ENCODE data around the gene SCYGR4.

SCYGR4 gene

DNA sequence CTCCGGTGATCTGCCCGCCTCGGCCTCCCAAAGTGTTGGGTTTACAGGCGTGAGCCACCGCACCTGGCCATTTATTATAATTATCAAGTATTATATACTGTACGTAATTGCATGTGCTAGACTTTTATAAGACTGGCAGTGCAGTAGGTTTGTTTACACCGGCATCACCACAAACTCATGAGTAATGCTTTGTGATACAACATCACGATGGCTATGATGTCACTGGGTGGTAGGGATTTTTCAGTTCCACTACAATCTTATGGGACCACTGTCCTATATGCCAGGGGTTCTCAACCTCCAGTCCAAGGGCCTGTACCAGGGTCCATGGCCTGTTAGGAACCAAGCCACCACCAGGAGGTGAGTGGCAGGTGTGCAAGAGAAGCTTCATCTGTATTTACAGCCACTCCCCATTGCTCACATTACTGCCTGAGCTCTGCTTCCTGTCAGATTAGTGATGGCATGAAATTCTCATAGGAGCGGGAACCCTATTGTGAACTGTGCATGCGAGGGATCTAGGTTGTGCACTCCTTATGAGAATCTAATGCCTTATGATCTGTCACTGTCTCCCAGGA, 9.4 kb downstream of the SCYGR4 start:
- H3K4me3 ChIP-seq (replicated peaks; ENCODE audit: low read depth, low read length), result no peak overlapping the region
- no peaks in the 10 kb centered on the region for H3K27me3 ChIP-seq (replicated peaks; ENCODE audit: control insufficient read depth, insufficient read depth, low read length)
- TF ChIP-seq, protein P1, sequence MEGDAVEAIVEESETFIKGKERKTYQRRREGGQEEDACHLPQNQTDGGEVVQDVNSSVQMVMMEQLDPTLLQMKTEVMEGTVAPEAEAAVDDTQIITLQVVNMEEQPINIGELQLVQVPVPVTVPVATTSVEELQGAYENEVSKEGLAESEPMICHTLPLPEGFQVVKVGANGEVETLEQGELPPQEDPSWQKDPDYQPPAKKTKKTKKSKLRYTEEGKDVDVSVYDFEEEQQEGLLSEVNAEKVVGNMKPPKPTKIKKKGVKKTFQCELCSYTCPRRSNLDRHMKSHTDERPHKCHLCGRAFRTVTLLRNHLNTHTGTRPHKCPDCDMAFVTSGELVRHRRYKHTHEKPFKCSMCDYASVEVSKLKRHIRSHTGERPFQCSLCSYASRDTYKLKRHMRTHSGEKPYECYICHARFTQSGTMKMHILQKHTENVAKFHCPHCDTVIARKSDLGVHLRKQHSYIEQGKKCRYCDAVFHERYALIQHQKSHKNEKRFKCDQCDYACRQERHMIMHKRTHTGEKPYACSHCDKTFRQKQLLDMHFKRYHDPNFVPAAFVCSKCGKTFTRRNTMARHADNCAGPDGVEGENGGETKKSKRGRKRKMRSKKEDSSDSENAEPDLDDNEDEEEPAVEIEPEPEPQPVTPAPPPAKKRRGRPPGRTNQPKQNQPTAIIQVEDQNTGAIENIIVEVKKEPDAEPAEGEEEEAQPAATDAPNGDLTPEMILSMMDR (IDR thresholded peaks at IDR 0.05; ENCODE audit: insufficient read depth, low read length, poor library complexity, severe bottlenecking), result no peak
- no peak for DNase-seq (ENCODE audit: extremely low read depth, insufficient read length)
- no peaks in the 10 kb centered on the region for H3K36me3 ChIP-seq (ENCODE audit: control insufficient read depth, insufficient read depth, low read length)

- no peaks in the 10 kb centered on the region for H3K27me3 ChIP-seq (replicated peaks; ENCODE audit: control insufficient read depth, insufficient read depth, low read length)
- TF ChIP-seq, protein P1 (IDR thresholded peaks at IDR 0.05; ENCODE audit: insufficient read depth, low read length, poor library complexity, severe bottlenecking), result no peak
- no peak overlapping the region for H3K4me3 ChIP-seq (replicated peaks; ENCODE audit: low read depth, low read length)
- DNase-seq (ENCODE audit: extremely low read depth, insufficient read length), result peak; percentile 57
- no peaks in the 10 kb centered on the region for H3K36me3 ChIP-seq (ENCODE audit: control insufficient read depth, insufficient read depth, low read length)
Observed at GRCh38 chr2:227627769-227628168, 10.5 kb downstream of the SCYGR4 start.

GRCh38 chr2:227629435-227629834, 12.1 kb downstream of the SCYGR4 start:
- no peak for DNase-seq (ENCODE audit: extremely low read depth, insufficient read length)
- TF ChIP-seq, protein P1 (IDR thresholded peaks at IDR 0.05; ENCODE audit: insufficient read depth, low read length, poor library complexity, severe bottlenecking), result no peak
- Histone ChIP-seq H3K36me3 (ENCODE audit: control insufficient read depth, insufficient read depth, low read length) (no peaks in the 10 kb centered on the region), H3K4me3 (replicated peaks; ENCODE audit: low read depth, low read length) (no peak overlapping the region), H3K27me3 (replicated peaks; ENCODE audit: control insufficient read depth, insufficient read depth, low read length) (no peaks in the 10 kb centered on the region)

DNA sequence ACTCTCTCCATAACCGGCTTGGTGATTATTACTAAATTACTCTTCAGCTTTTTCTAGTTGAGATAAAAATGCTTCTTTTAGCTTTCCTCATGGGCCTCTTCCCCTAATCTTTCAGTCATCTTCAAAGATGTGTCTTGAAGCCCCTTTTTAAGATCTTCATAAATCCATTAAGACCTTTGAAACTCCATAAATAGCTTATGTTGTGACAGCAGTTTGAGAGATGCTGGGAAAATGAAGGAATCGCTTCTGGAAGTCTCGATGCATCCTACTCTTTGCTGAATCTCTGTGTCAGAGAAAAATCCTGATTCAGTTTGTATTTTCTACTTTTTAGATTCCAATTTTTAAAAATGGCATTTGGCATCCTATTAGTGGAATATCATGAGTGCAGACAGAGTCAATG, 13.0 kb downstream of the SCYGR4 start:
- Histone ChIP-seq H3K27me3 (replicated peaks; ENCODE audit: control insufficient read depth, insufficient read depth, low read length) (no peaks in the 10 kb centered on the region), H3K36me3 (ENCODE audit: control insufficient read depth, insufficient read depth, low read length) (no peaks in the 10 kb centered on the region), H3K4me3 (replicated peaks; ENCODE audit: low read depth, low read length) (no peak overlapping the region)
- DNase-seq (ENCODE audit: extremely low read depth, insufficient read length), result no peak
- TF ChIP-seq, protein P1 (IDR thresholded peaks at IDR 0.05; ENCODE audit: insufficient read depth, low read length, poor library complexity, severe bottlenecking), result no peak

DNA sequence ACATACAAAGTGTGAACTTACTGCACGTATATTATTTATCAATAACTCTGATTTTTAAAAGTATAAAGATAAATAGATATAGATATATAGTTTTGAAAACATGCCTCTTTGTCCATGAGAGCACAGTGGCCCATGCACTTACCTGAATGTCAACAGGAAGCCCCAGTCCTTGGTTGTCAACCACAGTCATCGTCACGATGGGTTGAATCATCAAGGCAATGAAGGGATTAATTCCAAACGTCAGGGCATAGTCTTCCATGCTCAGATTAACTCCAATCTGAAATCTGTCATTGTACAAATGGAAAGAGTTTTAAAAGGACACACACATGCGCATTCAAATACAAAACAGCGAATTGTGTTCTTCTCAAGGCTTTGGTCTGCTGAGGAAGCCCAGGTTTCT, 15.5 kb downstream of the SCYGR4 start:
- Histone ChIP-seq H3K36me3 (ENCODE audit: control insufficient read depth, insufficient read depth, low read length) (no peaks in the 10 kb centered on the region), H3K4me3 (replicated peaks; ENCODE audit: low read depth, low read length) (no peak overlapping the region), H3K27me3 (replicated peaks; ENCODE audit: control insufficient read depth, insufficient read depth, low read length) (no peaks in the 10 kb centered on the region)
- DNase-seq (ENCODE audit: extremely low read depth, insufficient read length), result no peak
- TF ChIP-seq, protein P1 (IDR thresholded peaks at IDR 0.05; ENCODE audit: insufficient read depth, low read length, poor library complexity, severe bottlenecking), result no peak

- DNase-seq (ENCODE audit: extremely low read depth, insufficient read length), result no peak
- Histone ChIP-seq H3K4me3 (replicated peaks; ENCODE audit: low read depth, low read length) (no peak overlapping the region), H3K36me3 (ENCODE audit: control insufficient read depth, insufficient read depth, low read length) (no peaks in the 10 kb centered on the region), H3K27me3 (replicated peaks; ENCODE audit: control insufficient read depth, insufficient read depth, low read length) (no peaks in the 10 kb centered on the region)
- TF ChIP-seq, protein P1 (IDR thresholded peaks at IDR 0.05; ENCODE audit: insufficient read depth, low read length, poor library complexity, severe bottlenecking), result no peak
Observed at GRCh38 chr2:227634201-227634600, 16.9 kb downstream of the SCYGR4 start.
